HG03378 (cell line): Measurements from ENCODE around the gene GSK3A.

Experiments used
- ATAC-seq: cut with Tn5 transposase; IDR thresholded peaks from one replicate; pipeline ENCODE4 v1.9.1; 2021; ENCODE audit warnings: mild to moderate bottlenecking, moderate library complexity; ENCODE audit not compliant: unreplicated experiment

The GSK3A gene

GRCh38 chr19:42201489-42202289, 40.7 kb downstream of the GSK3A start:
- ATAC-seq: peak; percentile 45

GRCh38 chr19:42200116-42200715, 42.2 kb downstream of the GSK3A start:
- ATAC-seq: no peak

GRCh38 chr19:42199440-42200115, 42.8 kb downstream of the GSK3A start:
- ATAC-seq: no peak

GRCh38 chr19:42198676-42199439, 43.5 kb downstream of the GSK3A start:
- ATAC-seq: no peak

GRCh38 chr19:42197375-42197817, 45.0 kb downstream of the GSK3A start:
- no peak for ATAC-seq

GRCh38 chr19:42196011-42197001, 46.1 kb downstream of the GSK3A start:
- no peak for ATAC-seq

- ATAC-seq: no peak
Observed at GRCh38 chr19:42193706-42194105, 48.7 kb downstream of the GSK3A start.

GRCh38 chr19:42193294-42193693, 49.1 kb downstream of the GSK3A start:
- no peak for ATAC-seq

GRCh38 chr19:42191855-42192254, 50.5 kb downstream of the GSK3A start:
- no peak for ATAC-seq

GRCh38 chr19:42191330-42191729, 51.1 kb downstream of the GSK3A start:
- ATAC-seq: no peak

GRCh38 chr19:42189133-42189532, 53.3 kb downstream of the GSK3A start:
- no peak for ATAC-seq

GRCh38 chr19:42188665-42189064, 53.7 kb downstream of the GSK3A start:
- no peak for ATAC-seq

GRCh38 chr19:42185277-42185676, 57.1 kb downstream of the GSK3A start:
- no peak for ATAC-seq

- no peak for ATAC-seq
Observed at GRCh38 chr19:42184401-42184861, 58.0 kb downstream of the GSK3A start.
